Rectal smooth muscle tissue (tissue), 1 donor: ENCODE measurements around the gene DDX18.

Experiments used
- H3K27ac ChIP-seq: one replicate; pipeline ENCODE4 v1.7.0; 2013; ENCODE audit warnings: low read depth, low read length, inconsistent platforms
- H3K27me3 ChIP-seq: one replicate; pipeline ENCODE4 v1.7.0; 2013; ENCODE audit warnings: low read length; ENCODE audit not compliant: control insufficient read depth, insufficient read depth
- H3K36me3 ChIP-seq: one replicate; pipeline ENCODE4 v1.7.0; 2013; ENCODE audit warnings: low read length; ENCODE audit not compliant: control insufficient read depth, insufficient read depth
- H3K4me1 ChIP-seq: one replicate; pipeline ENCODE4 v1.7.0; 2013; ENCODE audit warnings: low read length; ENCODE audit not compliant: control insufficient read depth, insufficient read depth
- H3K4me3 ChIP-seq: one replicate; pipeline ENCODE4 v1.7.0; 2013; ENCODE audit warnings: low read length
- H3K9ac ChIP-seq: one replicate; pipeline ENCODE4 v1.7.0; 2013; ENCODE audit warnings: low read length

The DDX18 gene

DNA sequence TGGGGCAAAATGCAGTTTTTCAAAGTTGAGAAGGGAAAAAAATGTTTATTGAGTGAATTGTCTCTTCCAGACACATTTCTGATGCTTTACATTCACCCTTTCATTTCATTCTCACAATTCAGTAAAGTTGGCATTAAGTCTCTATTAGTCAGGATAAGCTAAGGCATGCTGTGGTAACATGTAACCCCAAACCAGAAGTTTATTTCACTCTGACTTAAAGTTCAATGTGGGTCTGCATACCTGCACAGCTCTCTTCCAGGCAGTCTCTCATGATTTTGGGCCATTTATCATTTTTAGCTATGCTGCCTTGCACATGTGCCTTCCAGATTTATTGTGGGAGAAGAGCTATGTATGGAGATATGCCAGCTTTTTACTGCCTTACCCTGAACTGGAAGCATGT is 48.0 kb downstream of the DDX18 start:
- Histone ChIP-seq H3K4me1 (no peaks in the 10 kb centered on the region), H3K27ac (no peak overlapping the region), H3K36me3 (no peaks in the 10 kb centered on the region), H3K9ac (no peak overlapping the region), H3K4me3 (no peak overlapping the region), H3K27me3 (no peaks in the 10 kb centered on the region)

DNA sequence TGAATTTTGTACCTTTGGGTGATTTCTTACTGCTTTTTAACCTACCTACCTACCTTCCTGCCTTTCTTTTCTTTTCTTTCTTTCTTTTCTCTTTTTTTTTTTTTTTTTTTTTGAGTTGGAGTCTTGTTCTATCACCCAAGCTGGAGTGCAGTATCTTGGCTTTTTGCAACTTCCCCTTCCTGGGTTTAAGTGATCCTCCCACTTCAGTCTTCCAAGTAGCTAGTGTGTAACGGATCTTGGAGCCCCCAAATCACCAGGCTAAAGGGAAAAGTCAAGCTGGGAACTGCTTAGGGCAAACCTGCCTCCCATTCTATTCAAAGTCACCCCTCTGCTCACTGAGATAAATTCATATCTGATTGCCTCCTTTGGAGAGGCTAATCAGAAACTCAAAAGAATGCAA is 61.3 kb downstream of the DDX18 start:
- Histone ChIP-seq H3K36me3 (no peaks in the 10 kb centered on the region), H3K27me3 (no peaks in the 10 kb centered on the region), H3K9ac (no peak overlapping the region)

DNA sequence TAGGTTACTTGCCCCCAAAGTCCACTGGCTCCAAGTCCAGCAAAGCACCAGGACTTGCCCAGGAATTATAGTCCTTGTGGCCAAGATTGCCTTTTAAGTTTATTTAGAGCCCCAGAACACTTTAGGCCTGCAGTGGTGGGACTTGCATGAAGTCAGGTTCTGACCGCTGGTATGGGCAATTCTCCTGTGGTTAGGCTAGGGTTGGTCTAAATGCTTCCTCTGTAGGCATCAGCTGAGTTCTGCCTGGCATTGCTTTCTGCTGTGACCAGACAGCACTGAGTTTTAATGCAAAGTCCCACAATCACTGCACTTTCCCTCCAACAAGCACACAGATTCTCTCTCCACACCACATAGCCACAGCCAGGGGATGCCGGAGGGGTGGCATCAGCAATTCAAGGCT is 64.5 kb downstream of the DDX18 start:
- Histone ChIP-seq H3K4me3 (no peak overlapping the region), H3K27ac (no peak overlapping the region), H3K27me3 (no peaks in the 10 kb centered on the region), H3K36me3 (no peaks in the 10 kb centered on the region), H3K9ac (no peak overlapping the region), H3K4me1 (no peaks in the 10 kb centered on the region)

More for the DNA sequence above, 61.3 kb downstream of the DDX18 start:
- no peak overlapping the region for H3K4me3 ChIP-seq
- no peak overlapping the region for H3K27ac ChIP-seq
- H3K4me1 ChIP-seq = no peaks in the 10 kb centered on the region
